ENCODE data around the gene SUPT16H. TPM values are rescaled to one million over a fixed set of nuclear protein-coding genes. Genes with fewer than 3 reads are reported as not detected.

SUPT16H gene
- total and polyA plus RNA-seq, 5 experiments from 2014 or later, result 66.8 to 98.1 (median 72.3) TPM

DNA sequence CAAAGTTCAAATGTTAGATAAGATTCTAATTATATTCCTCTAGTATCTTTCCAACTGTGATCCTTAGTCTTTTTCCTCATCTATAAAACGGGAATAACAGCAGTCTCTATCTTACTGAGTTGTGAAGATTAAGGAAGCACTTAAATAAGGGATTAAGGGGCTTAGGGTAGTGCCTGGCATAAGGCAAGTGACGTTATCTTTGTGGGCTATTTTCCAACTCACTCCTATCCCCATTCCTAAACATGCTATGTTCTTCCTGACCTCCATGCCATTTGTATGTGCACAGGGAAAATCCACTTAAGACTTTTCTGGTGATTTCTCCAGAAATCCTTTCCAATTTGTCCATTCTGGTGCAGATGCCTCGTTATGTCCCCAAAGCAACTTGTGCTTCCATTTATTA, 33.3 kb downstream of the SUPT16H start:
- Mint-ChIP-seq H3K27me3 (peaks cover 0 to 2% (median 0%) of the 10 kb centered on the region in 5 donors), H3K9me3 (no peaks in the 10 kb centered on the region), H3K4me3 (no peak overlapping the region), H3K4me1 (peaks cover 0 to 10% (median 3%) of the 10 kb centered on the region in 4 donors), H3K36me3 (peaks cover 16 to 51% (median 19%) of the 10 kb centered on the region in 3 donors), H3K27ac (peak overlapping the region in 8 of 10 donors; percentile 0 to 82 (median 56))
- DNase-seq (no peak), ATAC-seq (no peak)
- POLR2A ChIA-PET, result no interaction called here

- Mint-ChIP-seq H3K27me3 (peaks cover 0 to 2% (median 0%) of the 10 kb centered on the region in 5 donors), H3K27ac (no peak overlapping the region), H3K9me3 (no peaks in the 10 kb centered on the region), H3K4me1 (peaks cover 0 to 8% (median 5%) of the 10 kb centered on the region in 4 donors), H3K4me3 (no peak overlapping the region), H3K36me3 (peaks cover 4 to 17% (median 5%) of the 10 kb centered on the region in 3 donors)
- ATAC-seq (no peak), DNase-seq (no peak)
- POLR2A ChIA-PET, result no interaction called here
These were observed 36.6 kb downstream of the SUPT16H start for GRCh38 chr14:21347201-21347600.

DNA sequence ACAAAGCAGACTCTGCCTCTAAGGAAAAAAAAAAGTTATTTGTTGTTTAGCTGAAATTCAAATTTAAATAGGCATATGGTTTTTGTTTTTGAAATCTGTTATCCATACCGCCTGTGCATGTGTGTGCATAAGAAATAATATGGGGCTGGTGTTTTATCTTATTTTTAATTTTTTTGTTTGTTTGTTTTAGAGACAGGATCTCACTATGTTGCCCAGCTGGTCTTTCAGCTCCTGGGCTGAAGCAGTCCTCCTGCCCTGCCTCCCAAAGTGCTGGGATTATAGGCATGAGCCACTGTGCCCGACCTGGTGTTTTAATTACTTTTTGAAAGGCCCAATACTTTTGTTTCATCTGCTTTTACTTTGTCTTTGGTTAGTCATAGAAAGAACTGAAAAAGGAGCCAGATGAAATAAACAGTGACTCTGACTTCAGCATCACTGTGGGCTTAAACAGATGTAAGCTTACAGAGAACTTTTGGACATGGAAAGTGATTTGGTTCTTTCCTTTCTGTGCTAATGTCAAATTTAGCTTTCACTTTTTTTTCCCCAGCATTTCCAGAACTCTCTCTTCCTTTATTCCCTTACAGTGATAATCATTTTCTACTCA, 37.2 kb downstream of the SUPT16H start:
- DNase-seq (no peak), ATAC-seq (no peak)
- peaks cover 0 to 12% (median 0%) of the 10 kb centered on the region in 3 donors for H3K36me3 Mint-ChIP-seq
- POLR2A ChIA-PET, result no interaction called here
- H3K4me3 Mint-ChIP-seq, result no peak overlapping the region
- H3K4me1 Mint-ChIP-seq, result peaks cover 0 to 4% (median 3%) of the 10 kb centered on the region in 4 donors
- H3K27ac Mint-ChIP-seq, result no peak overlapping the region
- H3K9me3 Mint-ChIP-seq, result no peaks in the 10 kb centered on the region
- H3K27me3 Mint-ChIP-seq, result peaks cover 0 to 2% (median 0%) of the 10 kb centered on the region in 5 donors

DNA sequence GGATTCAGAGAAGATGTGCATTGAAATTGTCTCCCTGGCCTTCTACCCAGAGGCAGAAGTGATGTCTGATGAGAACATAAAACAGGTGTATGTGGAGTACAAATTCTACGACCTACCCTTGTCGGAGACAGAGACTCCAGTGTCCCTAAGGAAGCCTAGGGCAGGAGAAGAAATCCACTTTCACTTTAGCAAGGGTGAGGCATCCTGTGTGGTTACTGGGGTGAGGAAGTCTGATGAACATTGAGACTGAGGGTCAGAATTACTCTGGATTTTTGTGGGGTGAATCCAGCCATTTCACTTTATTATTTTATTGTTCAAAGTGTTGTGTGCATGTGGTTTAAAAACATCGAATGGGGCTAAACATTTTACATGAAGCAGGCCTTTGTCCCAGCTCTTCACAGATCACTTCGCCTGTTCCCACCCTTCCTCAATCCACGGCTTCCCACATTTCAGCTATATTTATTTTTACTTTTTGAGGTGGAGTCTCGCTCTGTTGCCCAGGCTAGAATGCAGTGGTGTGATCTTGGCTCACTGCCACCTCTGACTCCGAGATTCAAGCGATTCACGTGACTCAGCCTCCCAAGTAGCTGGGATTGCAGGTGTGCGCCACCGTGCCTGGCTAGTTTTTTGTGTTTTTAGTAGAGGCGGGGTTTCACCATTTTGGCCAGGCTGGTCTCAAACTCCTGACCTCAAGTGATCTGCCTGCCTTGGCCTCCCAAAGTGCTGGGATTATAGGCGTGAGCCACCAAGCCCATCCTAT, 40.6 kb downstream of the SUPT16H start:
- Mint-ChIP-seq H3K9me3 (no peaks in the 10 kb centered on the region), H3K4me3 (no peak overlapping the region), H3K36me3 (no peaks in the 10 kb centered on the region), H3K4me1 (peaks cover 0 to 3% (median 2%) of the 10 kb centered on the region in 4 donors), H3K27me3 (peaks cover 0 to 8% (median 2%) of the 10 kb centered on the region in 5 donors), H3K27ac (no peak overlapping the region)
- ATAC-seq (no peak), DNase-seq (no peak)
- POLR2A ChIA-PET, result no interaction called here

GRCh38 chr14:21334202-21334906, 49.5 kb downstream of the SUPT16H start:
- Mint-ChIP-seq H3K9me3 (no peaks in the 10 kb centered on the region), H3K4me3 (no peak overlapping the region), H3K36me3 (no peaks in the 10 kb centered on the region), H3K4me1 (peaks cover 0 to 3% (median 0%) of the 10 kb centered on the region in 4 donors), H3K27ac (no peak overlapping the region), H3K27me3 (peaks cover 0 to 3% (median 0%) of the 10 kb centered on the region in 5 donors)
- ATAC-seq, result no peak
- DNase-seq, result no peak
- POLR2A ChIA-PET, result interaction anchor here (0.7 kb wide), 1 partner anchor 119 kb away, joined by 5 read pairs; no protein-coding TSS in a partner anchor

- Mint-ChIP-seq H3K4me1 (peaks cover 0 to 3% (median 0%) of the 10 kb centered on the region in 4 donors), H3K27ac (no peak overlapping the region), H3K36me3 (no peaks in the 10 kb centered on the region), H3K9me3 (no peaks in the 10 kb centered on the region), H3K4me3 (no peak overlapping the region), H3K27me3 (peaks cover 0 to 3% (median 0%) of the 10 kb centered on the region in 5 donors)
- POLR2A ChIA-PET, result no interaction called here
- no peak for DNase-seq
- no peak for ATAC-seq
These were observed 50.9 kb downstream of the SUPT16H start for GRCh38 chr14:21332950-21333349.

DNA sequence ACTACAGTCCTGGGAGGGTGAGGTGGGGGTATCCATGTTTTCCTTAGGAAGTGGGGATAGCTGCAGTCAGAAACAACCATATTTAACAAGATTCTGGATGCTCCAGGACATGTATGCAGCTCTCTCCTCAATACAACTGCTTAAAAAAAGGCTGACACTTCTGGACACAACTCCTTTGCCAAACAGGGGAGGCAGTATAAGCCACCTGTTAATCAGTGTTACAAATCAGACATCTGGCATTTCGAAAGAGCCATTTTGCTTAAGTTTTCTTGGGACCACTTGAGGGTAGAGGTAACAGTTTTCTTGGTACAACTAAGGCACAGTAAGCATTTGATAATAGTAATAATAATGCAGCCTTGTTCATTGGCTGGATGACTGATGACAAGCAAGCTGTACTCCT, 56.8 kb downstream of the SUPT16H start:
- no peaks in the 10 kb centered on the region for H3K4me1 Mint-ChIP-seq
- DNase-seq (no peak), ATAC-seq (no peak)
- no peaks in the 10 kb centered on the region for H3K9me3 Mint-ChIP-seq
- peaks cover 0 to 6% (median 0%) of the 10 kb centered on the region in 5 donors for H3K27me3 Mint-ChIP-seq
- H3K4me3 Mint-ChIP-seq, result no peak overlapping the region
- H3K36me3 Mint-ChIP-seq, result no peaks in the 10 kb centered on the region
- POLR2A ChIA-PET, result no interaction called here
- no peak overlapping the region for H3K27ac Mint-ChIP-seq

DNA sequence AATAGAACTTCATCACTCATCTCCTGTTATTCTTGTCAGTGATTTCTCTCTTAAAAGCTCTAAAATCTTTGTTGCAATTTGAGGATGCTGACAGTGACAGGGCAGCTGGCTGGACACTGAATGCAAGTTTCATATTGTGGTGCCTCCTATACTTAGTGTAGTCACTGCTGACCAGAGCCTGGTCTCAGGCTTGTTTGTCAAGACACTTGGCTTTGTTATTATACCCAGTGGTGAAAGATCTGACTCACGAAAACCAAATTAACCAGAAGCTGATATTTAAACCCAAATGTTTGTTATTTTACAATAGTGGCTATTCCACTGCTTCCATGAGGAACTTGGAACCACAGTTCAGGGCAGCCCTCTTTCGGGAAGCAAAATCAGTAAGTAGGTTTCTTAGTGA, 61.1 kb downstream of the SUPT16H start:
- H3K27me3 Mint-ChIP-seq, result peaks cover 0 to 6% (median 1%) of the 10 kb centered on the region in 5 donors
- no peak for ATAC-seq
- no peak overlapping the region for H3K4me3 Mint-ChIP-seq
- no peak for DNase-seq
- peak overlapping the region in 1 of 10 donors; percentile 47 for H3K27ac Mint-ChIP-seq
- POLR2A ChIA-PET, result no interaction called here
- H3K4me1 Mint-ChIP-seq, result peaks cover 7 to 10% (median 8%) of the 10 kb centered on the region in 4 donors
- no peaks in the 10 kb centered on the region for H3K9me3 Mint-ChIP-seq
- no peaks in the 10 kb centered on the region for H3K36me3 Mint-ChIP-seq

DNA sequence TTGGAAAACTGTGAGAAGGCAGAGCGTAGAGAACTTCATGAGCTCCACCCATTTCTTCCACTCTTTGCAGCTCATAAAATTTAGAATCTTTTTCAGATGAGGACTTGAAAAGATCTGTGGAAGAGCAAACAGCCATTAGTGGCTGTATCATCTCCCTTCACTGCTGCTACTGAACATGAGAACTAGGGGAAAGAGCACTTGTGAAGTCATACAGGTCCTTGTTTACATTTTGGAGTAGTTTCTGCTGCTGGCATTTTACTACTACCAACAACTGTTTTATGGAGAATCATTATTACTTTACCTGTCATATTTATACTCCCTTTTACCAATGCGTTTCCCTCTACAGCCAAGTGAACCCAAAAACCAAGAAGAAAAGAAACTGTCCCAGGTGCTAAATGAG, 62.9 kb downstream of the SUPT16H start:
- Mint-ChIP-seq H3K4me3 (no peak overlapping the region), H3K36me3 (no peaks in the 10 kb centered on the region), H3K27me3 (peaks cover 0 to 5% (median 1%) of the 10 kb centered on the region in 5 donors), H3K9me3 (no peaks in the 10 kb centered on the region), H3K27ac (no peak overlapping the region), H3K4me1 (peaks cover 7 to 14% (median 8%) of the 10 kb centered on the region in 4 donors)
- ATAC-seq (no peak), DNase-seq (no peak)
- POLR2A ChIA-PET, result no interaction called here

- Mint-ChIP-seq H3K27me3 (peaks cover 0 to 2% (median 0%) of the 10 kb centered on the region in 5 donors), H3K27ac (no peak overlapping the region), H3K36me3 (no peaks in the 10 kb centered on the region), H3K4me1 (peaks cover 7 to 14% (median 8%) of the 10 kb centered on the region in 4 donors), H3K9me3 (no peaks in the 10 kb centered on the region), H3K4me3 (no peak overlapping the region)
- no peak for ATAC-seq
- DNase-seq, result no peak
- POLR2A ChIA-PET, result no interaction called here
These were observed 66.4 kb downstream of the SUPT16H start for GRCh38 chr14:21317398-21317797.

DNA sequence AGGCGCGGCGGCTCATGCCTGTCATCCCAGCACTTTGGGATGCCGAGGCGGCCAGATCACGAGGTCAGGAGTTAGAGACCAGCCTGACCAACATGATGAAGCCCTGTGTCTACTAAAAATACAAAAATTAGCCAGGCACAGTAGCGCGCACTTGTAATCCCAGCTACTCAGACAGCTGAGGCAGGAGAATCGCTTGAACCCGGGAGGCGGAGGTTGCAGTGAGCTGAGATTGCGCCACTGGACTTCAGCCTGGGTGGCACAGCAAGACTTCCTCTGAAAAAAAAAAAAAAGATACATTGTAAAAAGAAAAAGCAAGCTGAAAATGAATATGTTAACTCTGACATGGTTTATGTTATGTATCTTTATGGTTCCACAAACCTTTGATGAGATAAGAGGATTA, 70.3 kb downstream of the SUPT16H start:
- Mint-ChIP-seq H3K27ac (no peak overlapping the region), H3K36me3 (no peaks in the 10 kb centered on the region), H3K9me3 (no peaks in the 10 kb centered on the region), H3K4me1 (peaks cover 3 to 15% (median 9%) of the 10 kb centered on the region in 4 donors), H3K27me3 (no peaks in the 10 kb centered on the region), H3K4me3 (no peak overlapping the region)
- no peak for ATAC-seq
- DNase-seq, result no peak
- POLR2A ChIA-PET, result no interaction called here

GRCh38 chr14:21311614-21312013, 72.2 kb downstream of the SUPT16H start:
- no peak overlapping the region for H3K4me3 Mint-ChIP-seq
- H3K27ac Mint-ChIP-seq, result no peak overlapping the region
- POLR2A ChIA-PET, result interaction anchor here (0.6 kb wide), 1 partner anchor 13 kb away, joined by 3 read pairs; no protein-coding TSS in a partner anchor
- H3K27me3 Mint-ChIP-seq, result no peaks in the 10 kb centered on the region
- DNase-seq (no peak), ATAC-seq (no peak)
- no peaks in the 10 kb centered on the region for H3K9me3 Mint-ChIP-seq
- H3K36me3 Mint-ChIP-seq, result no peaks in the 10 kb centered on the region
- H3K4me1 Mint-ChIP-seq, result peaks cover 7 to 24% (median 19%) of the 10 kb centered on the region in 4 donors

- ATAC-seq (no peak), DNase-seq (no peak)
- POLR2A ChIA-PET, result interaction anchor here (0.6 kb wide), 1 partner anchor 206 kb away, joined by 3 read pairs; no protein-coding TSS in a partner anchor
- Mint-ChIP-seq H3K27me3 (no peaks in the 10 kb centered on the region), H3K9me3 (no peaks in the 10 kb centered on the region), H3K4me1 (peaks cover 7 to 24% (median 19%) of the 10 kb centered on the region in 4 donors), H3K4me3 (no peak overlapping the region), H3K27ac (no peak overlapping the region), H3K36me3 (no peaks in the 10 kb centered on the region)
These were observed 73.9 kb downstream of the SUPT16H start for GRCh38 chr14:21309956-21310355.
